HG03039 (cell line): Measurements from ENCODE around the gene FBXL13.
"Not testable (repeated sequence)": the region's sequence is repeated elsewhere in the genome, so short reads cannot be mapped to it uniquely, and the experiment has no call there.

ENCODE experiments used
- ATAC-seq: cut with Tn5 transposase; IDR thresholded peaks from one replicate; pipeline ENCODE4 v1.9.1; 2021; ENCODE audit warnings: mild to moderate bottlenecking, moderate library complexity; ENCODE audit not compliant: unreplicated experiment

FBXL13 gene

GRCh38 chr7:102780926-102781325 is 293.7 kb downstream of the FBXL13 start:
- not testable (repeated sequence) for ATAC-seq

- ATAC-seq, result not testable (repeated sequence)
Observed at GRCh38 chr7:102778663-102779062, 295.9 kb downstream of the FBXL13 start.

GRCh38 chr7:102776217-102776616 is 298.4 kb downstream of the FBXL13 start:
- ATAC-seq, result not testable (repeated sequence)

GRCh38 chr7:102770467-102770866 is 304.1 kb downstream of the FBXL13 start:
- not testable (repeated sequence) for ATAC-seq

- not testable (repeated sequence) for ATAC-seq
Observed at GRCh38 chr7:102769657-102770192, 304.9 kb downstream of the FBXL13 start.

GRCh38 chr7:102763295-102763905 is 311.2 kb downstream of the FBXL13 start:
- ATAC-seq, result not testable (repeated sequence)
